NB4 (cell line): ENCODE results near the gene HS3ST5.

Experiments
- DNase-seq: peaks from one replicate; pipeline ENCODE4 v3.0.0; 2010; ENCODE audit warnings: low read depth
- H3K4me3 ChIP-seq: one replicate; pipeline ENCODE4 v1.5.1; 2011; ENCODE audit warnings: mild to moderate bottlenecking, low read depth, low read length, moderate library complexity
- MYC ChIP-seq: IDR thresholded peaks from 2 replicates; pipeline ENCODE4 v1.6.1; 2011; ENCODE audit warnings: low read depth, low read length
- POLR2A ChIP-seq: IDR thresholded peaks from 2 replicates; pipeline ENCODE4 v1.6.1; 2011; ENCODE audit warnings: mild to moderate bottlenecking; ENCODE audit not compliant: insufficient read length; ENCODE audit errors: extremely low read depth
- TF ChIP-seq, protein P1 (sequence below): IDR thresholded peaks from 2 replicates; pipeline ENCODE4 v1.6.1; 2011; ENCODE audit warnings: low read depth, low read length
- TF ChIP-seq, protein P2 (sequence below): IDR thresholded peaks from one replicate; pipeline ENCODE4 v1.5.1; 2012; ENCODE audit warnings: low read depth, low read length

HS3ST5 gene, protein sequence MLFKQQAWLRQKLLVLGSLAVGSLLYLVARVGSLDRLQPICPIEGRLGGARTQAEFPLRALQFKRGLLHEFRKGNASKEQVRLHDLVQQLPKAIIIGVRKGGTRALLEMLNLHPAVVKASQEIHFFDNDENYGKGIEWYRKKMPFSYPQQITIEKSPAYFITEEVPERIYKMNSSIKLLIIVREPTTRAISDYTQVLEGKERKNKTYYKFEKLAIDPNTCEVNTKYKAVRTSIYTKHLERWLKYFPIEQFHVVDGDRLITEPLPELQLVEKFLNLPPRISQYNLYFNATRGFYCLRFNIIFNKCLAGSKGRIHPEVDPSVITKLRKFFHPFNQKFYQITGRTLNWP

DNA sequence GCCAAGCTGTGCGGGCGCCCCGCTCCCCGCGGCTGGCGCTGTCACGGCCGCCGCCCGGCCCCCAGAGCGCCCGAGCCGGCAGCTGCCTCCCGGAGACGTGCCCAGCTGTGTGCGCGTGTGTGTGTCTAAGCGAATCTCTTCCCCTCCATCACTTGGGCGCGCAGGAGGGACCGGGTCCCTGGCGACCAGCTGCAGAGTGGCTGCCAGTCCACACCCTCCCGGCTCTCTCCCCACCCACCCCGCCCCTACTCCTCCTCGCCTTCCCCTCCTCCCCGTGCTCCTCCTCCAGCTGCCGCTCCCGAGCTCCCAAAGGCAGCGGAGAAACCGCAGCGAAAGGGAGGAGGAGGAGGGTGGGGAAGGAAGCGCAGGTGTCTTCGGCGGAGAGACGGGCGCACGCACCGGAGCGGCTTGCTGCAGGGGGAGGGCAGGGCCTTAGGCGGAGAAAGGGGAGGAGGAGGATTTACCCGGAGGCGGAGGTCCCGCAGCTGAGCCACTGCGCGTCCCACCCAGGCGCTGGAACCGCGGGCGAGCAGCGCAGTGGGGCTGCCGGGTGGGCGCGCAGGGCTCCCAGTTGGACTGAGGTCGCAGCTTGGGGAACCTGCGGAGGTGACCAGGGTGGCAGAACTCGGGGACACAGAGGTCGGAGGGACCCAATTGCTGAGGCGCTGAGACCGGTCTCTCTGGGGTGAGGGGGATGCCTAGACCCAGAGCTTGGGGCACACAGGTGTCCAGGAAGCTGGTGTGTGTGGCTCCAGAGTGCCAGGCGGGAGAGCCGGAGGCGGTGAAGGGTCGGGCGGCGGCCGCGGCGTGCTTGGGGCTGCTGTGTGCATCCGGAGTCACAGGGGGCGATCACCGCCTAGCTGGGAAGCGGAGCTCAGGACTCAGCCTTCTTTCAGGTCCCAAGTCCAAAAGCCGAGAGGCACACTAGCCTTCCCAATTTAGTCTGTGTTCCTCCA is at the start of gene HS3ST5:
Gene HS3ST5 (minus strand): TSS at position 198 of the 956 bp plus-strand sequence. CDS start 280,178 bp downstream, outside the sequence.
- no peak for DNase-seq
- H3K4me3 ChIP-seq: no peak within 1 kb of the TSS
- TF ChIP-seq POLR2A: no peak
- TF ChIP-seq, protein P1, sequence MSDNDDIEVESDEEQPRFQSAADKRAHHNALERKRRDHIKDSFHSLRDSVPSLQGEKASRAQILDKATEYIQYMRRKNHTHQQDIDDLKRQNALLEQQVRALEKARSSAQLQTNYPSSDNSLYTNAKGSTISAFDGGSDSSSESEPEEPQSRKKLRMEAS: no peak
- TF ChIP-seq, protein P2, sequence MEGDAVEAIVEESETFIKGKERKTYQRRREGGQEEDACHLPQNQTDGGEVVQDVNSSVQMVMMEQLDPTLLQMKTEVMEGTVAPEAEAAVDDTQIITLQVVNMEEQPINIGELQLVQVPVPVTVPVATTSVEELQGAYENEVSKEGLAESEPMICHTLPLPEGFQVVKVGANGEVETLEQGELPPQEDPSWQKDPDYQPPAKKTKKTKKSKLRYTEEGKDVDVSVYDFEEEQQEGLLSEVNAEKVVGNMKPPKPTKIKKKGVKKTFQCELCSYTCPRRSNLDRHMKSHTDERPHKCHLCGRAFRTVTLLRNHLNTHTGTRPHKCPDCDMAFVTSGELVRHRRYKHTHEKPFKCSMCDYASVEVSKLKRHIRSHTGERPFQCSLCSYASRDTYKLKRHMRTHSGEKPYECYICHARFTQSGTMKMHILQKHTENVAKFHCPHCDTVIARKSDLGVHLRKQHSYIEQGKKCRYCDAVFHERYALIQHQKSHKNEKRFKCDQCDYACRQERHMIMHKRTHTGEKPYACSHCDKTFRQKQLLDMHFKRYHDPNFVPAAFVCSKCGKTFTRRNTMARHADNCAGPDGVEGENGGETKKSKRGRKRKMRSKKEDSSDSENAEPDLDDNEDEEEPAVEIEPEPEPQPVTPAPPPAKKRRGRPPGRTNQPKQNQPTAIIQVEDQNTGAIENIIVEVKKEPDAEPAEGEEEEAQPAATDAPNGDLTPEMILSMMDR: no peak
- no peak for TF ChIP-seq MYC

DNA sequence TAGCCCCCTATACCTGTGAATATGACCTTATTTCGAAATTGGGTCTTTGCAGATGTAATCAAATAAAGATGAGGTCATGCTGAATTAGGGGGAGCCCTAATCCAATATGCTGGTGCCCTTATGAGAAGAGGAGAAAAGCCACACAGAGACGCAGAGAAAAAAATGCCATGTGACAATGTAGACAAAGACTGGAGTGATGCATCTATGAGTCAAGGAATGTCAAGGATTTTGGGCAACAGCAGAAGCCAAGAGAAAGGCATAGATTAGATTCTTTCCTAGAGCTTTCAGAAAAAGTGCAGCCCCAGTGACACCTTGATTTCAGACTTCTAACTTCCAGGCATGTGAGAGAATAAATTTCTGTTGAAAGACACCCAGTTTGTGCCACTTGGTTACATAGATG is 47.4 kb upstream of the HS3ST5 start:
- TF ChIP-seq MYC (no peak), POLR2A (no peak)
- TF ChIP-seq, protein P1: no peak
- TF ChIP-seq, protein P2: no peak

DNA sequence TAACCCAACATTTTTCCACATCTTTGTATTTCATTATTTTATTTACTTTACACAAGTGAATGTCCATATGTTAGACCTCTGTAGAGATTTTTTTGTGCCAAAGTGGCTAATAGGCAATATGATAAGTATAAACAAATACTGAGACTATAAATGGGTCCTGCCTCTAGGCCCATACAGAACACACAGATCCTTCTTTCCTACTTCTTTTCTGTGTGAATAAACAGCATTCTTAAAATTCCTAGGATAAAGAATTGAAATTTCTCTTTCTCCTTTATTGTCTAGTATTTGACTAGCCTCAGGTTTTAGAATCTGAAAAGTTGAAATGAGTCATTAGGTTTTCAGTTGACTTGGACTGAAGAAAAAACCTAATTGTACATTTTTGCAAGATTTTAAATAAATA is 46.3 kb upstream of the HS3ST5 start:
- no peak overlapping the region for H3K4me3 ChIP-seq
- TF ChIP-seq POLR2A: no peak
- TF ChIP-seq MYC: no peak
- TF ChIP-seq, protein P2: no peak
- TF ChIP-seq, protein P1: no peak
- no peak for DNase-seq

More for the DNA sequence above, 47.4 kb upstream of the HS3ST5 start:
- H3K4me3 ChIP-seq: no peak overlapping the region
- no peak for DNase-seq

DNA sequence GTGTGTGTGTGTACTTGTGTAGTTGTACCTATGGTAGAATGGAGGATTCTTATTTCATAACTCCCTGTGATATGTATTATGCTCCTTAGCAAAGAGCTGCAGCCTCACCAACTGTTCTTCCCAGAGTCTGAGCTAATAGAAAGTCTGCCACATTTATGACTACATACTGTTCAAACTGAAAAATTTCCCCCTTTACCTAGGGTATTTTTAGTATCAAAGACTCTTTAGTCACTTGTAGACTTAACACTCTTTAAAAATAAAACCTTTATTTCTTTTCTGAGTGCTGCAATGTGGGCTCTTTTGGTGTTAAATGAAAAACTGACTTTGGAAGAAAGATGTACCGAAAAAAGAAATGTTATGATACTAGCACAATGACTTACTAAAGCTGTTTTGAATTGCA is 39.6 kb upstream of the HS3ST5 start:
- no peak overlapping the region for H3K4me3 ChIP-seq
- TF ChIP-seq MYC (no peak), POLR2A (no peak)
- TF ChIP-seq, protein P1: no peak
- TF ChIP-seq, protein P2: no peak
- no peak for DNase-seq

DNA sequence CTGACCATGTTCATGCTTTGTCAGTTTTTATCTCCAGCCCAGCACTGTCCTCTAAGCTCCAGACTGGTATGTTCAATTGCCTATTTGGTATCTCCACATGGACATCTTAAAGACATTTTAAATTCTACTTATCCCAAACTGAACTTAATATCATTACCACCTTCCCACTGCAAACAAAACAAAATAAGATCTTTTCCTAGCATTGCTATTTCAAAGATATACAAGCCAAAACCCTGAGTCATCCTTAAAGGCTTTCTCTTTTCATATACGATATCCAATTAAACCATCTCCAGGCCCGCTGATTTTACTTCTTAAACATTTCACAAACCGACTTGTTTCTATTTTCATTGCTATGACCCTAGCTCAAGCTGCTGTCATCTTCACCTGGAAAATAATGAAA is 35.1 kb upstream of the HS3ST5 start:
- TF ChIP-seq, protein P1: no peak
- TF ChIP-seq POLR2A: no peak
- DNase-seq: no peak
- no peak overlapping the region for H3K4me3 ChIP-seq

DNA sequence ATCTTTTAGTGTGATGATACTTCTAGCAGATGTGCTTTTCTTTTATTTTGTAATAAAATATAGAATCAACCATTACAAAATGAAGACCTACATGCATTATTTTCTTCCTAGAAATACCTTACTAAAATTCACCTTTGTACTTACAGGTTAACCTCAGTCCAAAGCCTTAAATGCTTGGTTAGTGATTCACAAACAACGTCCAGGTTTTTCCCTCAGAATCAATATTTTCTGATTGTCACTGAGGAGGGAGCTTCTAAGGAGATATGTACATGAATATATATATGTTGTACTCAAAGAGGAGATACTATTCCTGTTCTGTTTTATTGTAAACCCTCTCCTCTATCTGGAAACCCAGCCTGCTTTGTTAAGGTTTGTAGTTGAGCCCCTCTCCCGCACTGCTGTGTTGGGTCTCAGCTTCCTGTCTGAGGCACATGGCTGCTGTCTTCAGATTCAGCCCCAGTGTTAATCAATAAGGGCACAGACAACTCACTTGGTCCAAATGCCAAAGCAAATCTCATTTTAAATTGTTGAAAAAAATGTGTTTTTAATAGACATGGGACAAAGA is 33.9 kb upstream of the HS3ST5 start:
- DNase-seq: no peak
- no peak for TF ChIP-seq MYC
- TF ChIP-seq, protein P1: no peak
- TF ChIP-seq POLR2A: no peak
- TF ChIP-seq, protein P2: no peak
- H3K4me3 ChIP-seq: no peak overlapping the region
